Adrenal gland (tissue), 12 donors: ENCODE data around the gene ARHGAP44. TPM values are rescaled to one million over a fixed set of nuclear protein-coding genes. Genes with fewer than 3 reads are reported as not detected.
A peak's percentile ranks its signal among the peaks of the same experiment; 100 is the strongest.

Experiments
- DNase-seq, 7 donors: peaks; one replicate each; pipeline ENCODE4 v3.0.0-alpha.2; 2019 to 2020
- H3K27ac ChIP-seq, 5 donors: fragments of 200-600 bp; sonication (generic) in 4 of 5; 1 replicate in 3 of 5; 2 replicates in 2 of 5; pipeline versions ENCODE4 v1.5.1 to v1.8.0; 2016 to 2020; ENCODE audit warnings: mild to moderate bottlenecking in 1 of 5
- H3K27me3 ChIP-seq: fragments of 200-600 bp; 2 replicates; pipeline ENCODE4 v1.8.0; 2021
- H3K36me3 ChIP-seq, 2 donors: fragments of 200-600 bp; replicated peaks in 1 of 2; 1 replicate in 1 of 2; 2 replicates in 1 of 2; pipeline versions ENCODE4 v1.5.1 to v1.8.0; 2018 to 2022
- H3K4me1 ChIP-seq, 2 donors: fragments of 200-600 bp; replicated peaks in 1 of 2; 1 replicate in 1 of 2; 2 replicates in 1 of 2; pipeline versions ENCODE4 v1.5.1 to v1.8.0; 2018 to 2021
- H3K4me3 ChIP-seq, 4 donors: fragments of 200-600 bp; sonication (generic) in 3 of 4; one replicate each; pipeline ENCODE4 v1.5.1; 2016 to 2018
- H3K9me3 ChIP-seq, 3 donors: fragments of 200-600 bp; sonication (generic) in 1 of 3; replicated peaks in 1 of 3; 1 replicate in 2 of 3; 2 replicates in 1 of 3; pipeline versions ENCODE4 v1.5.1 to v1.8.0; 2016 to 2021
- POLR2A ChIP-seq, 2 donors: fragments of 450-650 bp; IDR thresholded peaks; one replicate each; pipeline ENCODE4 v1.6.1; 2017; ENCODE audit warnings: antibody characterized with exemption in 2 of 2, mild to moderate bottlenecking in 2 of 2, moderate library complexity in 1 of 2
- WGBS, 4 donors: extraction: QIAGEN DNeasy Blood & Tissue Kit in 2 of 4; methylation state at CpG; one replicate each; pipeline versions ENCODE4 v1.1.5 to v1.1.7; 2013 to 2017; 5-methylcytosine and 5-hydroxymethylcytosine counted together
- intact Hi-C, 2 donors: fragments of 100-400 bp; cut with DNase I; formaldehyde crosslinking; loops; one replicate each; pipeline versions ENCODE4 v1.14.1 to v1.15.0; 2022 to 2023
- polyA plus RNA-seq, 3 donors: library from polyadenylated mRNA; stranded (reverse); fragments of 200-250 nt in 2 of 3; fragments of 350-450 nt in 1 of 3; fragmentation: Illumina TruSeq in 1 of 3; extraction: RNeasy Lipid Tissue Mini Kit (QIAGEN cat#74804) in 1 of 3; gene quantifications; one replicate each; pipeline ENCODE4 v1.2.3, GENCODE V29; 2013 to 2014
- total RNA-seq, 9 donors: library from RNA; depleted of rRNA in 4 of 9; stranded (reverse); fragments of >200 nt in 4 of 9; fragments of 120-200 nt in 1 of 9; fragmentation: NEBNext Ultra II Directional in 1 of 9; extraction: Animal tissue kit (Norgen Biotek cat#: 25700) in 1 of 9; gene quantifications; one replicate each; pipeline versions ENCODE4 v1.1.0 to v1.2.4, GENCODE V29; 2013 to 2023
- TF ChIP-seq, protein P1 (sequence below), 6 experiments: fragments of 450-650 bp in 4 of 6; fragments of 200-600 bp in 2 of 6; sonication (generic) in 1 of 6; IDR thresholded peaks; 1 replicate in 5 of 6; 2 replicates in 1 of 6; pipeline versions ENCODE4 v1.5.1 to v1.8.0; 2016 to 2021; ENCODE audit warnings: antibody characterized with exemption in 6 of 6, mild to moderate bottlenecking in 2 of 6, moderate library complexity in 1 of 6
- donor health status: healthy with polysubstance abuse.
- donor health status: Bipolar disorder and iron deficiency.
- donor health status: DM: yes; HTN: yes; CAD: no.
- donor health status: DM: no; HTN: no; CAD: no.
- donor health status: DM: no; HTN: no; CAD: no.
- donor health status: DM: yes; HTN: yes; CAD: no.

Gene ARHGAP44
- total and polyA plus RNA-seq, 12 donors = 1.1 to 45.2 (median 2.6) TPM

DNA sequence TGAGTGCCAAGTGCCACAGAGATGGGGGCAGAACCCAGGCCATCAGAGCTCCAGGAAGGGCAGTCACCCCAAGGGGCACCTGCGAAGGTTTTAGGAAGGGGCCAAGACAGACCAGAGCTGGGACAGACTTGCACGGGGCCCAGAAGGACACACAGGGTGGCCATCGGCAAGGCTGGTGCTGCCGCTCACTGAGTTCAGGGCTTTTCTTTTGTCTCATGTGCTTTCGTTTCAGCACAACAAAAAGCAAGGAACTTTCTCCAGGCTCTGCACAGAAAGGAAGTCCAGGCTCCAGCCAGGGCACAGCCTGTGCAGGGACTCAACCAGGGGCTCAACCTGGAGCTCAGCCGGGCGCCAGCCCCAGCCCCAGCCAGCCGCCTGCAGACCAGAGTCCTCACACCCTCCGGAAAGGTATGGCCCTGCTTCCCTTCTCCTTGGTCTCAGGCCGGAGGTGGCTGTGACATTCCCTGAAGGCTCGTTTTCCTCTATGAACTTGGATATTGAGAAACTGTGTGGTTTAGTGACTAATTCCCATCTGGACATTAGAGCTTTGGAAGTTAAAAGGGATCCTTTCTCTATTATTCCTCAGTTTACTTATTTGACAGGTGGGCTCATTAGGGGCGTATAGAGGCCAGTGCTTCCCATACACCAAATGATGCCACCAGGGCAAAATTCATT is 190.7 kb downstream of the ARHGAP44 start:
- Histone ChIP-seq H3K9me3 (no peaks in the 10 kb centered on the region), H3K4me1 (peaks cover 0 to 2% of the 10 kb centered on the region in 2 donors), H3K36me3 (no peaks in the 10 kb centered on the region), H3K27ac (no peak overlapping the region), H3K4me3 (no peak overlapping the region), H3K27me3 (no peaks in the 10 kb centered on the region)
- intact Hi-C loops = no loop called here
- no peak for DNase-seq
- 88 to 89% (median 88%) methylated on average over 10 to 12 of the region's 12 CpGs for WGBS, 4 donors
- TF ChIP-seq, protein P1, sequence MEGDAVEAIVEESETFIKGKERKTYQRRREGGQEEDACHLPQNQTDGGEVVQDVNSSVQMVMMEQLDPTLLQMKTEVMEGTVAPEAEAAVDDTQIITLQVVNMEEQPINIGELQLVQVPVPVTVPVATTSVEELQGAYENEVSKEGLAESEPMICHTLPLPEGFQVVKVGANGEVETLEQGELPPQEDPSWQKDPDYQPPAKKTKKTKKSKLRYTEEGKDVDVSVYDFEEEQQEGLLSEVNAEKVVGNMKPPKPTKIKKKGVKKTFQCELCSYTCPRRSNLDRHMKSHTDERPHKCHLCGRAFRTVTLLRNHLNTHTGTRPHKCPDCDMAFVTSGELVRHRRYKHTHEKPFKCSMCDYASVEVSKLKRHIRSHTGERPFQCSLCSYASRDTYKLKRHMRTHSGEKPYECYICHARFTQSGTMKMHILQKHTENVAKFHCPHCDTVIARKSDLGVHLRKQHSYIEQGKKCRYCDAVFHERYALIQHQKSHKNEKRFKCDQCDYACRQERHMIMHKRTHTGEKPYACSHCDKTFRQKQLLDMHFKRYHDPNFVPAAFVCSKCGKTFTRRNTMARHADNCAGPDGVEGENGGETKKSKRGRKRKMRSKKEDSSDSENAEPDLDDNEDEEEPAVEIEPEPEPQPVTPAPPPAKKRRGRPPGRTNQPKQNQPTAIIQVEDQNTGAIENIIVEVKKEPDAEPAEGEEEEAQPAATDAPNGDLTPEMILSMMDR (IDR thresholded peaks at IDR 0.05) = no peak
- TF ChIP-seq POLR2A (IDR thresholded peaks at IDR 0.05) = no peak

DNA sequence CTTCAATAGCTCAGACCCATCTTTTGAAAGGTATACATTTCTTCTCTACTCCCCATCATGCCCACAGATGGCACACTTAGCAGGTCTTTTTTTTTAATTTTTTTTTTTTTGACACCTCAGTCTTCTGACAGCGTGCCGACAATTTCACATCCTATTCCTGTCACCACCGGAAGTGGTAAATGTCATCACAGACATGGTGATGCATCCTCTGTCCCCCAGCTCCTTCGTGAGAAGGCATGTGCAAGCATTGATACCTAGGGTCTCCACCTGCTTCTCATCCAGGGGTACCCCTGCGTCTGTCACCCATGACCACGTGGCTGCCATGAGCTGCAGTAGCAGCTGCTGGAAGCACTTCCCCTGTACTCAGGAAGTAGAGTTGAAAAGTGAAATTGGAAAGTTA is 192.9 kb downstream of the ARHGAP44 start:
- intact Hi-C loops = no loop called here
- 70 to 85% (median 76%) methylated on average over 6 of the region's 6 CpGs for WGBS, 4 donors
- Histone ChIP-seq H3K9me3 (no peaks in the 10 kb centered on the region), H3K36me3 (no peaks in the 10 kb centered on the region), H3K27me3 (no peaks in the 10 kb centered on the region), H3K4me3 (no peak overlapping the region), H3K27ac (no peak overlapping the region), H3K4me1 (peaks cover 0 to 14% of the 10 kb centered on the region in 2 donors)
- TF ChIP-seq, protein P1 (IDR thresholded peaks at IDR 0.05) = no peak
- no peak for TF ChIP-seq POLR2A (IDR thresholded peaks at IDR 0.05)
- DNase-seq = no peak

DNA sequence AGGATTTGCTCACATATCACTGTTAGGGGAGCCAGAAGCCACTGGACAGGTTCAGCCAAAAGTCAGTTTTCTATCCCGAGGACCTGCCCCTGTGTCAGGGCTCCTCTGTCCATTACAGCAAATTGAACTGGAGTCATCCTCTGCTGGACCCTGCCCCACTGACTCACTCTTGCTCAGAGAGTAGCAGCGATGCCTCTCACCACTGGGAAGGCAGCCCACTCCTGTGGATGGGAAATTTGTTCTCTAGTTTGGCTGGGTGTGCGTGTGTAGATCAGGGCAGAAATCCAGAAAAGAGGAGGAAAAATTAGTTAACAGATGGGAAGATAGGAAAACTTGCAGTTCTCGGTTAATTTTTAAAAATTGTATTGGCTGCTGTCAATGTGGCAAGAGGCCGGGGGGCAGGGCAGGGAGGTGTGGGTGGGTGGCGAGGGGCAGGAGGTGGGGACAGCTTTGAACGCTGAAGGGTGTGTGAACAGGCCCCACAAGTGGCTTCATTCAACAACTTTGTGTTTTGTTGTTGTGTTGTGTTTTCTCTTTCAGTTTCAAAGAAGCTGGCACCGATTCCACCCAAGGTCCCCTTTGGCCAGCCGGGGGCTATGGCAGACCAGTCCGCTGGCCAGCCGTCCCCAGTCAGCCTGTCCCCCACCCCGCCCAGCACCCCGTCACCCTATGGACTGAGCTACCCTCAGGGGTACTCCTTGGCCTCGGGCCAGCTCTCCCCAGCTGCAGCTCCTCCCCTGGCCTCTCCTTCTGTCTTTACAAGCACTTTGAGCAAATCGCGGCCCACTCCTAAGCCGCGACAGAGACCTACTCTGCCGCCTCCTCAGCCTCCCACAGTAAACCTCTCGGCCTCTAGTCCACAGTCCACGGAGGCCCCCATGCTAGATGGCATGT is 194.9 kb downstream of the ARHGAP44 start:
- TF ChIP-seq, protein P1 (IDR thresholded peaks at IDR 0.05) = no peak
- no peak for TF ChIP-seq POLR2A (IDR thresholded peaks at IDR 0.05)
- no peak overlapping the region for H3K4me3 ChIP-seq

More for the DNA sequence above, 194.9 kb downstream of the ARHGAP44 start:
- Histone ChIP-seq H3K9me3 (no peaks in the 10 kb centered on the region), H3K36me3 (no peaks in the 10 kb centered on the region), H3K4me1 (peaks cover 0 to 14% of the 10 kb centered on the region in 2 donors), H3K27me3 (no peaks in the 10 kb centered on the region), H3K27ac (peak overlapping the region in 3 of 5 donors; percentile 19 to 82 (median 38))
- intact Hi-C loops = no loop called here
- 69 to 78% (median 72%) methylated on average over 20 to 21 of the region's 21 CpGs for WGBS, 4 donors
- peak in 6 of 7 donors; percentile 38 to 68 (median 49) for DNase-seq
